ENCODE data around the gene TTBK2. TPM values are rescaled to one million over a fixed set of nuclear protein-coding genes. Genes with fewer than 3 reads are reported as not detected.
"Not testable (repeated sequence)": the region's sequence is repeated elsewhere in the genome, so short reads cannot be mapped to it uniquely, and the experiment has no call there.

TTBK2 gene
- total RNA-seq, 2 experiments from 2014 or later = 9.7 to 10.5 TPM

DNA sequence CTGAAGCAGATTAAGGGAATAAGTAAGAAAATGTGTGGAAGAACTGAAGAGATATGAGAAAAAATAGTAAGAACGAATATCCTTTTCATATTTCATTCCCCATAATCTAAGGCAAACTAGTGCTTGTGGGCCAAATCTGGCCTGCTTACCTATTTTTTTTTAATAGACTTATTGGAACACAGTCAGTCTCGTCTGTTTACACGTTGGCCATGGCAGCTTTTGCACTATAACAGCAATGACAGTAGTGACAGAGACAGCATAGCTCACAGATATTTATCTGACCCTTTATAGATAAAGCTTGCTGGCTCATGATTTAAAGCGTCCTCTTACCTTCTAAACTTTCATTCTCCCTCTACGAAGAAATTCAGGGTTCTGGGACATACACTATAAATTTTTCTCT lies 133.6 kb downstream of the TTBK2 start:
- H3K4me3 Mint-ChIP-seq = no peak overlapping the region
- POLR2A ChIA-PET = no interaction called here
- CTCF ChIA-PET = no interaction called here

GRCh38 chr15:42785569-42785968 lies 135.0 kb downstream of the TTBK2 start:
- intact Hi-C loops (cut with DNase I, micrococcal nuclease) = no loop called here
- Mint-ChIP-seq H3K27ac (no peak overlapping the region), H3K4me1 (no peaks in the 10 kb centered on the region), H3K27me3 (no peaks in the 10 kb centered on the region), H3K36me3 (ENCODE audit: low read depth) (peaks cover 4% of the 10 kb centered on the region), H3K4me3 (no peak overlapping the region), H3K9me3 (ENCODE audit: low read depth) (no peaks in the 10 kb centered on the region)
- POLR2A ChIA-PET = interaction anchor here (0.6 kb wide), 1 partner anchor 119 kb away, joined by 3 read pairs; no protein-coding TSS in a partner anchor
- CTCF ChIA-PET = no interaction called here
- no peak for ATAC-seq
- no peak for DNase-seq

More for the DNA sequence above, 133.6 kb downstream of the TTBK2 start:
- H3K27ac Mint-ChIP-seq = no peak overlapping the region
- ATAC-seq (no peak), DNase-seq (no peak)
- peaks cover 2% of the 10 kb centered on the region for H3K36me3 Mint-ChIP-seq (ENCODE audit: low read depth)
- no peaks in the 10 kb centered on the region for H3K9me3 Mint-ChIP-seq (ENCODE audit: low read depth)
- no peaks in the 10 kb centered on the region for H3K27me3 Mint-ChIP-seq
- intact Hi-C loops (cut with DNase I, micrococcal nuclease) = no loop called here
- no peaks in the 10 kb centered on the region for H3K4me1 Mint-ChIP-seq

DNA sequence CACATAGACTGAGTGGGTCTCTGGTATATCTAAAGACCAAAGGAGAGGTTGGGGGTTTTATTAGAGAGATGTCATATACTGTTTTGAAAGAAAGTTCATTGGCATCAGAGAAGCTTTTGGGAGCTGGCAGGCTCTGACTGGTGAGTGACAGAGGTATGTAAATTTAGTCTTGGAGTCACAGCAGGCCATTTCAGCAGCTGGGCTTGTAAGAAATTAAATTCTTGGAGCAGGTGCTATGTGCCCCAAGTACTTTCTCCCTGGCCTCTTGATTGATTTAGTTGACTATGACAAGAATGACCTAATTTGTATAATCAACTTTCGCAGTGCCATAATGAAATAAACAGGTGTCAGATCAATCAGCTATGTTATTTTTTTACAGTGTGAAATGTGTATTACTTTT lies 135.9 kb downstream of the TTBK2 start:
- H3K9me3 Mint-ChIP-seq (ENCODE audit: low read depth) = no peaks in the 10 kb centered on the region
- intact Hi-C loops (cut with DNase I, micrococcal nuclease) = no loop called here
- ATAC-seq = no peak
- H3K36me3 Mint-ChIP-seq (ENCODE audit: low read depth) = peaks cover 4% of the 10 kb centered on the region
- H3K27me3 Mint-ChIP-seq = no peaks in the 10 kb centered on the region
- H3K4me3 Mint-ChIP-seq = no peak overlapping the region
- CTCF ChIA-PET = no interaction called here
- no peak overlapping the region for H3K27ac Mint-ChIP-seq
- H3K4me1 Mint-ChIP-seq = no peaks in the 10 kb centered on the region
- no peak for DNase-seq
- POLR2A ChIA-PET = interaction anchor here (0.6 to 0.7 kb wide), 2 partner anchors 118 to 352 kb away, joined by 3 to 4 read pairs; no protein-coding TSS in a partner anchor

DNA sequence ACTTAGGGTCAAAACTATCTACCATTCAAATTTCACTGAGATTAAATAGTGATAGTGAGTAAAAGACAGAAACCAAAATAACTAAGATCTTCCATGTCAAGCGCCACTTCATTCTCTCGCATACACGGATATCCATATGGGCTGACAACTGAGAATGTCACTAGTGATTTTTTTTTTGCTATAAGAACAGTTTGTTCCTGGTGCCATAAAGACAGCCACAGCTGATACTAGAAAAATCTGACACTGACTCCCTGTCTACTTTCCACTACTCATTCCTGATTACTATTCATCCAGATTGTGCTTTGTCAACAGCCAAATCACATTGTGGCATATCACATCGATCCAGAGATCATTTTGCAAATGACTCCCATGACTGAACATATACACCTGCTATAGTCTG lies 137.9 kb downstream of the TTBK2 start:
- ATAC-seq = no peak
- intact Hi-C loops (cut with DNase I, micrococcal nuclease) = no loop called here
- Mint-ChIP-seq H3K4me3 (no peak overlapping the region), H3K9me3 (ENCODE audit: low read depth) (no peaks in the 10 kb centered on the region), H3K4me1 (no peaks in the 10 kb centered on the region), H3K36me3 (ENCODE audit: low read depth) (peaks cover 4% of the 10 kb centered on the region), H3K27me3 (no peaks in the 10 kb centered on the region), H3K27ac (no peak overlapping the region)
- ChIA-PET POLR2A (no interaction called here), CTCF (interaction anchor here (0.7 to 1.4 kb wide), 2 partner anchors 144 to 619 kb away, joined by 3 read pairs; no protein-coding TSS in a partner anchor)
- DNase-seq = no peak

DNA sequence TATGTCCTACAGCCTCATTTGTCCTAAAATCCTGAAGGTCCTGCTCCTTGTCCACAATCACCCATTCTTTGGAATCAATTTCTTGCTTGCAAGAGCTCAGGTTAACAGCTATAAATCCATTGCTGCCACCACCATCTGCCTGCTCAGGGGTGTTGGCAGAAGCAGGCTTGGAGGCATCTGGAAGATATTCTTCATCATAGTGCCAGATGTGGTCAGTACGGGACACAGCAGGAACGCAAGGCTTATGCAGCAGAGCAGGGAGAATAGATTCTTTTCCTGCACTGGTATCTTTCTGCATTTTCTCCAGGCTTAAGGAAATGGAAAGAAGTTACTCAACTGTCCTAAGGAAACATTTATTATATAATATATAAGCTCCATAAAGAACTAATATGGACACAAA lies 145.2 kb downstream of the TTBK2 start:
- peaks cover 10% of the 10 kb centered on the region for H3K36me3 Mint-ChIP-seq (ENCODE audit: low read depth)
- H3K27me3 Mint-ChIP-seq = no peaks in the 10 kb centered on the region
- ChIA-PET CTCF (interaction anchor here (0.6 to 0.8 kb wide), 4 partner anchors 8 to 213 kb away, joined by 3 read pairs; no protein-coding TSS in a partner anchor), POLR2A (no interaction called here)
- intact Hi-C loops (cut with DNase I, micrococcal nuclease) = no loop called here
- no peak for DNase-seq
- no peak overlapping the region for H3K4me3 Mint-ChIP-seq
- H3K27ac Mint-ChIP-seq = no peak overlapping the region
- no peaks in the 10 kb centered on the region for H3K9me3 Mint-ChIP-seq (ENCODE audit: low read depth)
- no peak for ATAC-seq
- H3K4me1 Mint-ChIP-seq = no peaks in the 10 kb centered on the region

- Mint-ChIP-seq H3K36me3 (ENCODE audit: low read depth) (peaks cover 26% of the 10 kb centered on the region), H3K4me3 (no peak overlapping the region), H3K9me3 (ENCODE audit: low read depth) (no peaks in the 10 kb centered on the region), H3K27me3 (no peaks in the 10 kb centered on the region), H3K27ac (no peak overlapping the region), H3K4me1 (peaks cover 2% of the 10 kb centered on the region)
- ChIA-PET POLR2A (no interaction called here), CTCF (interaction anchor here (0.6 kb wide), 1 partner anchor 59 kb away, joined by 3 read pairs; no protein-coding TSS in a partner anchor)
- ATAC-seq (no peak), DNase-seq (no peak)
- intact Hi-C loops (cut with DNase I, micrococcal nuclease) = no loop called here
These were observed 147.7 kb downstream of the TTBK2 start for GRCh38 chr15:42772901-42773300.

GRCh38 chr15:42772144-42772543 lies 148.4 kb downstream of the TTBK2 start:
- Mint-ChIP-seq H3K9me3 (ENCODE audit: low read depth) (peaks cover under 1% of the 10 kb centered on the region), H3K4me3 (no peak overlapping the region), H3K4me1 (peaks cover 2% of the 10 kb centered on the region), H3K27ac (no peak overlapping the region), H3K36me3 (ENCODE audit: low read depth) (peaks cover 29% of the 10 kb centered on the region), H3K27me3 (no peaks in the 10 kb centered on the region)
- DNase-seq (no peak), ATAC-seq (no peak)
- ChIA-PET CTCF (interaction anchor here (0.6 kb wide), 1 partner anchor 14 kb away, joined by 3 read pairs; no protein-coding TSS in a partner anchor), POLR2A (no interaction called here)
- intact Hi-C loops (cut with DNase I, micrococcal nuclease) = no loop called here

DNA sequence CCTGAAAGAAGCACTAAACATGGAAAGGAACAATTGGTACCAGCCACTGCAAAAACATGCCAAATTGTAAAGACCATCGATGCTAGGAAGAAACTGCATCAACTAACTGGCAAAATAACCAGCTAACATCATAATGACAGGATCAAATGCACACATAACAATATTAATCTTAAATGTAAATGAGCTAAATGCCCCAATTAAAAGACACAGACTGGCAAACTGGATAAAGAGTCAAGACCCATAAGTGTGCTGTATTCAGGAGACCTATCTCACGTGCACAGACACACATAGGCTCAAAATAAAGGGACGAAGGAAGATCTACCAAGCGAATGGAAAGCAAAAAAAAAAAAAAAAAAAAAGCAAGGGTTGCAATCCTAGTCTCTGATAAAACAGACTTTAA lies 154.5 kb downstream of the TTBK2 start:
- CTCF ChIA-PET; ATAC-seq; H3K27me3 Mint-ChIP-seq; POLR2A ChIA-PET; H3K27ac Mint-ChIP-seq; intact Hi-C loops (cut with DNase I, micrococcal nuclease); DNase-seq; H3K4me1 Mint-ChIP-seq; H3K4me3 Mint-ChIP-seq: not testable (repeated sequence)
- peaks cover 25% of the 10 kb centered on the region for H3K9me3 Mint-ChIP-seq (ENCODE audit: low read depth)
- peaks cover 54% of the 10 kb centered on the region for H3K36me3 Mint-ChIP-seq (ENCODE audit: low read depth)

GRCh38 chr15:42764154-42764731 lies 156.3 kb downstream of the TTBK2 start:
- Mint-ChIP-seq H3K9me3 (ENCODE audit: low read depth) (peaks cover 30% of the 10 kb centered on the region), H3K36me3 (ENCODE audit: low read depth) (peaks cover 53% of the 10 kb centered on the region)
- ATAC-seq; intact Hi-C loops (cut with DNase I, micrococcal nuclease); CTCF ChIA-PET; H3K27ac Mint-ChIP-seq; POLR2A ChIA-PET; H3K4me3 Mint-ChIP-seq; DNase-seq; H3K4me1 Mint-ChIP-seq; H3K27me3 Mint-ChIP-seq: not testable (repeated sequence)

DNA sequence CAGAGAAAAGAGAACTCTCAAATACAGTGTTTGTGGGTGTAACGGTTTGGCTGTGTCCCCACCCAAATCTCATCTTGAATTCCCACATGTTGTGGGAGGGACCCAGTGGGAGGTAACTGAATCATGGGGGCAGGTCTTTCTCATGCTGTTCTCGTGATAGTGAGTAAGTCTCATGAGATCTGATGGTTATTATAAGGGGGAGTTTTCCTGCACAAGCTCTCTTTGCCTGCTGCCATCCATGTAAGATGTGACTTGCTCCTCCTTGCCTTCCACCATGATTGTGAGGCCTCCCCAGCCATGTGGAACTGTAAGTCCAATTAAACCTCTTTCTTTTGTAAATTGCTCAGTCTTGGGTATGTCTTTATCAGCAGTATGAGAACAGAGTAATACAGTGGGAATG lies 158.8 kb downstream of the TTBK2 start:
- POLR2A ChIA-PET, H3K27ac Mint-ChIP-seq: not testable (repeated sequence)

GRCh38 chr15:42760759-42761158 lies 159.8 kb downstream of the TTBK2 start:
- ATAC-seq (no peak), DNase-seq (no peak)
- Mint-ChIP-seq H3K36me3 (ENCODE audit: low read depth) (peaks cover 44% of the 10 kb centered on the region), H3K4me3 (no peak overlapping the region), H3K27ac (no peak overlapping the region), H3K9me3 (ENCODE audit: low read depth) (peaks cover 21% of the 10 kb centered on the region), H3K4me1 (no peaks in the 10 kb centered on the region), H3K27me3 (no peaks in the 10 kb centered on the region)
- ChIA-PET CTCF (no interaction called here), POLR2A (no interaction called here)
- intact Hi-C loops (cut with DNase I, micrococcal nuclease) = no loop called here

More for the DNA sequence above, 158.8 kb downstream of the TTBK2 start:
- DNase-seq; H3K27me3 Mint-ChIP-seq; CTCF ChIA-PET; intact Hi-C loops (cut with DNase I, micrococcal nuclease); ATAC-seq; H3K4me3 Mint-ChIP-seq; H3K4me1 Mint-ChIP-seq: not testable (repeated sequence)
- Mint-ChIP-seq H3K36me3 (ENCODE audit: low read depth) (peaks cover 46% of the 10 kb centered on the region), H3K9me3 (ENCODE audit: low read depth) (peaks cover 27% of the 10 kb centered on the region)

DNA sequence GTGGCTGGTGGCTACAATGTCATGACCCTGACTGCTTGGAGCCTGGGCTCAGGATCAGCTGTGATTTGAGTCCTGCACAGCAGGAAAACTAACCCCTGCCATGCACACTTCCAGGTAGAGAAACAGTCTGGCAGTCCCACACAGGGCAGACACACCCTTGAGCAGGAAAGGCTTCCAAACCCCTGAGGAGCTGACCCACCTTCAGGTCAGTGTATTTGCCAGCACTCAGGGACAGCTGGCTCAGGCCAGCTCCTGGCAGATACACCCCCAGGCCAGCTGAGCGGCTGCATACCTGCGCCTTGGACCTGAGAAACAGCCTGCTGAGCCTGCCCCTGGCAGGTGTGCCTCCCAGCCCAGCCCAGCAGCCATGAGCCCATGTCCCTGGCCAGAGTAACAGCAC lies 161.5 kb downstream of the TTBK2 start:
- POLR2A ChIA-PET = no interaction called here
- Mint-ChIP-seq H3K4me3 (no peak overlapping the region), H3K27me3 (no peaks in the 10 kb centered on the region), H3K36me3 (ENCODE audit: low read depth) (peaks cover 30% of the 10 kb centered on the region), H3K9me3 (ENCODE audit: low read depth) (peaks cover 18% of the 10 kb centered on the region), H3K27ac (no peak overlapping the region), H3K4me1 (no peaks in the 10 kb centered on the region)
- no peak for ATAC-seq
- DNase-seq = no peak
- CTCF ChIA-PET = no interaction called here
- intact Hi-C loops (cut with DNase I, micrococcal nuclease) = no loop called here

Data from activated CD4-positive, alpha-beta T cell treated with anti-CD3 and anti-CD28 coated beads for 36 hours (primary cell).